Upper lobe of right lung (tissue), 1 donor: Measurements from ENCODE around the gene CCSER2. TPM values are rescaled to one million over a fixed set of nuclear protein-coding genes. Genes with fewer than 3 reads are reported as not detected.

Experiments
- ATAC-seq: fragments of 200-7000 bp; cut with Tn5 transposase; one replicate; pipeline ENCODE4 v1.9.1; 2020; ENCODE audit warnings: mild to moderate bottlenecking, moderate library complexity
- DNase-seq: peaks from one replicate; pipeline ENCODE4 v3.0.0-alpha.2; 2020
- H3K27ac ChIP-seq: fragments of 200-600 bp; one replicate; pipeline ENCODE4 v1.8.0; 2022
- H3K27me3 ChIP-seq: fragments of 200-600 bp; one replicate; pipeline ENCODE4 v1.8.0; 2022; ENCODE audit warnings: mild to moderate bottlenecking
- H3K36me3 ChIP-seq: fragments of 200-600 bp; one replicate; pipeline ENCODE4 v1.8.0; 2022
- H3K4me1 ChIP-seq: fragments of 200-600 bp; one replicate; pipeline ENCODE4 v1.8.0; 2022
- H3K4me3 ChIP-seq: fragments of 200-600 bp; one replicate; pipeline ENCODE4 v1.8.0; 2022; ENCODE audit warnings: mild to moderate bottlenecking
- H3K9me3 ChIP-seq: fragments of 200-600 bp; one replicate; pipeline ENCODE4 v1.8.0; 2022
- intact Hi-C: fragments of 100-400 bp; cut with DNase I; formaldehyde crosslinking; loops from one replicate; pipeline ENCODE4 v1.11.0; 2022
- total RNA-seq: library from RNA; stranded (reverse); fragmentation: NEBNext Ultra II Directional; extraction: Animal tissue kit (Norgen Biotek cat#: 25700); gene quantifications from one replicate; pipeline ENCODE4 v1.2.1, GENCODE V29; 2021
- TF ChIP-seq, protein P1 (sequence below): fragments of 200-600 bp; IDR thresholded peaks from one replicate; pipeline ENCODE4 v1.8.0; 2022; ENCODE audit warnings: antibody characterized with exemption
- donor health status: DM: no; HTN: yes; CAD: no; lungs with severe emphysema.

The CCSER2 gene
- total RNA-seq, 1 donor from 2014 or later = 74.4 TPM

DNA sequence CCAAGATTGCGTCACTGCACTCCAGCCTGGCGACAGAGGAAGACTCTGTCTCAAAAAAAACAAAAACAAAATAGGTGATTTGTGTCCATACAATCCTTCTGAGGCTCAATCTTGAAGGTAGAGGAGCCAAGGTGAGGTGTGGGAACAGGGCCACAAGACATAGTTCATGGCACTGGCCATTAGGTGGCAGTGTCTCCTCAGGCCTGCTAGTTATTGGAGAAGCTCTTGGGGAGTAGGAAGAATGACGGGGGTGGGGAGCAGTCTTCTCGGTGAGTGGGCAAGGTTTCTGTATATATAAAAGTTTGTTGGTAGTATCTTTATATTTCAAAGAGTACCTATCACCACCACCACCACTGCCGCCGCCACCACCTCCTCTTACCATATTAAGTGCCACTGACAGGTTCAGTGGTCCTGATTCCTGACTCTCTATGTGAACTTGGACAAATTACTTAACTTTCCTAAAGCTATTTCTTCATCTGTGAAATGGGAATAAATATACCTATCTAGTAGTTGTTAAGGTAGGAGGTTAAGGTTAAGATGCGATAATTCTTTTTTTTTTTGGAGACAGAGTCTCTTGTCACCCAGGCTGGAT is 24.0 kb downstream of the CCSER2 start:
- no peaks in the 10 kb centered on the region for H3K36me3 ChIP-seq
- intact Hi-C loops = no loop called here
- no peak overlapping the region for H3K4me3 ChIP-seq
- DNase-seq = peak; percentile 73
- H3K9me3 ChIP-seq = no peaks in the 10 kb centered on the region
- H3K27me3 ChIP-seq = no peaks in the 10 kb centered on the region
- ATAC-seq = peak; percentile 98
- H3K4me1 ChIP-seq = peaks cover 14% of the 10 kb centered on the region
- TF ChIP-seq, protein P1, sequence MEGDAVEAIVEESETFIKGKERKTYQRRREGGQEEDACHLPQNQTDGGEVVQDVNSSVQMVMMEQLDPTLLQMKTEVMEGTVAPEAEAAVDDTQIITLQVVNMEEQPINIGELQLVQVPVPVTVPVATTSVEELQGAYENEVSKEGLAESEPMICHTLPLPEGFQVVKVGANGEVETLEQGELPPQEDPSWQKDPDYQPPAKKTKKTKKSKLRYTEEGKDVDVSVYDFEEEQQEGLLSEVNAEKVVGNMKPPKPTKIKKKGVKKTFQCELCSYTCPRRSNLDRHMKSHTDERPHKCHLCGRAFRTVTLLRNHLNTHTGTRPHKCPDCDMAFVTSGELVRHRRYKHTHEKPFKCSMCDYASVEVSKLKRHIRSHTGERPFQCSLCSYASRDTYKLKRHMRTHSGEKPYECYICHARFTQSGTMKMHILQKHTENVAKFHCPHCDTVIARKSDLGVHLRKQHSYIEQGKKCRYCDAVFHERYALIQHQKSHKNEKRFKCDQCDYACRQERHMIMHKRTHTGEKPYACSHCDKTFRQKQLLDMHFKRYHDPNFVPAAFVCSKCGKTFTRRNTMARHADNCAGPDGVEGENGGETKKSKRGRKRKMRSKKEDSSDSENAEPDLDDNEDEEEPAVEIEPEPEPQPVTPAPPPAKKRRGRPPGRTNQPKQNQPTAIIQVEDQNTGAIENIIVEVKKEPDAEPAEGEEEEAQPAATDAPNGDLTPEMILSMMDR = peak; percentile 73
- no peak overlapping the region for H3K27ac ChIP-seq

DNA sequence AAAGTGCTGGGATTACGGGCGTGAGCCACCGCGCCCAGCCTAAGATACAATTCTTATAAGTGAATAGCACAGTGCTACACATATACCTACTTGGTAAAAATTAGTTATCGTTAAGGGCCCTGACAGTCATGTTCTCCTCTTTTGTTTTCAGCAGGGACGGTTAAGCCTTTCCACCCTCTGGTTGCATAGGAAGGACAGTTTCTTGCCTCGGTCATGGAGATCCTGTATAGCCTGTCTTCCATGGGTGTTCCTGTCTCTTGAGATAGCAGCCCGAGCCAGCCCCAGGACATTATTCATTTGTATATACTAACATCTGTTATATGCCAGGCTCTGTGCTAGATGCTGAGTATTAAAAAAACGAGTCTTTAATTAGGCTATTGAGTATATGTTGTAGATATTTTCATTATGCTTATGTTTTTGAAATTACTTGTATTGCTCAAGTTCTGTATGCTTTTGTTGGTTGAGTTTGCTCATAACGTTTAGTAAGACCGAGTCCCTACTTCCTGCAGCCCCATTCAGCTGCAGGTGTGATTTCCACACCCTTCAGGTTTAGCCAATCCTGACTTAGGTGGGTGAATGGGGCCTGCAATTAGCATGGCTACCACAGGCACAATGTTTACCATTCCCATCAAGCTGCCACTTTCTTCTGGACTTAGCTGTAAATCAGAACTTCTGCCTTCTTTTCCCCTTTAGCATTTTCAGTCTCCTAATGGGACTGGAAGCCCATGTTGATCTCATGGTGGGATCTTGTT is 24.8 kb downstream of the CCSER2 start:
- H3K36me3 ChIP-seq = no peaks in the 10 kb centered on the region
- ATAC-seq (peak; percentile 82), DNase-seq (no peak)
- H3K9me3 ChIP-seq = no peaks in the 10 kb centered on the region
- intact Hi-C loops = no loop called here
- H3K27ac ChIP-seq = no peak overlapping the region
- peaks cover 14% of the 10 kb centered on the region for H3K4me1 ChIP-seq
- H3K27me3 ChIP-seq = no peaks in the 10 kb centered on the region
- TF ChIP-seq, protein P1 = no peak
- H3K4me3 ChIP-seq = no peak overlapping the region

DNA sequence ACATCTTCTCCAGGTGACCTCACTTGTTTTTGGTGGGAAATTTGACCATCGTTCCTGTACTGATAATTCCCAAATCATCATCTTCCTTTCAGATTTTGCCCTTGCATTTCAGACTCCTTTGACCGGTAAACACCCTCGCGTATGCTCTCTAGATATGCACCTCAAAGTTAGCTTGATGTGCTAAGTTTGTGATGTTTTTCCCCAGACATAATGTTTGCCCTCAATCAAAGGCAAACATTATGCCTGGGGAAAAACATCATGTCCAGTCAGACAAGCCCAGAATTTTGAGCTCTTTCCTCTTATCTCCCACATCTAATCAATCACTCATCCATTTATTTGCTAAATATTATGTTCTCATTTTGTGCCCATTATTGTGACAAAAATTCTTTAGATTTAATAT is 26.2 kb downstream of the CCSER2 start:
- intact Hi-C loops = no loop called here
- H3K27me3 ChIP-seq = no peaks in the 10 kb centered on the region
- ATAC-seq (no peak), DNase-seq (no peak)
- H3K9me3 ChIP-seq = no peaks in the 10 kb centered on the region
- TF ChIP-seq, protein P1 = no peak
- H3K4me3 ChIP-seq = no peak overlapping the region
- no peaks in the 10 kb centered on the region for H3K36me3 ChIP-seq
- H3K4me1 ChIP-seq = peaks cover 14% of the 10 kb centered on the region
- H3K27ac ChIP-seq = no peak overlapping the region

DNA sequence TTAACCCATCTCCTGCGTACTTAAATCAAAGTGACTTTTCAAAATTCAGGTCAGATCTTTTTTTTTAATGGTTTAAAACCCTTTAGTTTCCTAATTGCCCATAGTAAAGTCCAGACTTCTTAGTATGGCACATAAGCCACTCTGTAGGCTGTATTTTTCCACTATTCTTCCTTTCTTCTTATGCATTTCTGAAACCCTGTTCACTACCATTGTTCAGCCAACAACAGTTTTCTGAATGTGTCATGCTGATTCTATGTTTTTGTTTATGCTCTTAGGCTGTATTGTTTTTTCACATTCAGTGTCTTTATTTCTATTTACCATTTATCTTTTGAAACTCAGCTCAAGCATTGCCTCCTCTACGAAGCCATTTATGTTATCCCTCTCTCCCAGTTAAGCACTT is 26.7 kb downstream of the CCSER2 start:
- TF ChIP-seq, protein P1 = no peak
- no peak overlapping the region for H3K4me3 ChIP-seq
- H3K4me1 ChIP-seq = peaks cover 18% of the 10 kb centered on the region
- H3K27ac ChIP-seq = no peak overlapping the region
- H3K27me3 ChIP-seq = no peaks in the 10 kb centered on the region
- DNase-seq (no peak), ATAC-seq (no peak)
- no peaks in the 10 kb centered on the region for H3K36me3 ChIP-seq
- intact Hi-C loops = no loop called here
- H3K9me3 ChIP-seq = no peaks in the 10 kb centered on the region

DNA sequence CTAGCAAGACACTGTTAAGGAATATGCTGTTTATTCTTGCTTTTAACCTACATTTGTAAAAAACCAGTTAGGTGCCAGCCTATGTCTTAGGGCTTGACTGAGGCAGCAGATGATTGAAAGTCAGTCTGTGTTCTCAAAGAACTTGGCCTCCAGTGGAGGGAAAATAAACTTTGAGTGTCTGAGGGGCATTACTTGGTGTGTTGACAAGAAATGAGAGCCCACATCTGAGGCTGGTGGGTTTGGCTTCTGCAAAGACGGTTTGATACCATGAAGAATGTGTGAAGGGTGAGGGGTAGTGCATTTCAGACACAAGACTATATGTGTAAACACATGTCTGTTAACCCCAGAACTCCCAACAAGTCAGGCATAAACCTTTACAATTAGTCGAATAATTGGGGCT is 28.5 kb downstream of the CCSER2 start:
- no peak overlapping the region for H3K4me3 ChIP-seq
- DNase-seq (no peak), ATAC-seq (no peak)
- no peak overlapping the region for H3K27ac ChIP-seq
- H3K9me3 ChIP-seq = no peaks in the 10 kb centered on the region
- no peaks in the 10 kb centered on the region for H3K27me3 ChIP-seq
- intact Hi-C loops = no loop called here
- H3K36me3 ChIP-seq = no peaks in the 10 kb centered on the region
- TF ChIP-seq, protein P1 = no peak
- peaks cover 34% of the 10 kb centered on the region for H3K4me1 ChIP-seq
